SHP77 (cell line): Measurements from ENCODE around the gene ASPG.
"Not testable (repeated sequence)": the region's sequence is repeated elsewhere in the genome, so short reads cannot be mapped to it uniquely, and the experiment has no call there.

Experiments used
- DNase-seq, 2 experiments: peaks; one replicate each; lab custom pipeline; 2025; lab: John Stamatoyannopoulos, UW

The ASPG gene

DNA sequence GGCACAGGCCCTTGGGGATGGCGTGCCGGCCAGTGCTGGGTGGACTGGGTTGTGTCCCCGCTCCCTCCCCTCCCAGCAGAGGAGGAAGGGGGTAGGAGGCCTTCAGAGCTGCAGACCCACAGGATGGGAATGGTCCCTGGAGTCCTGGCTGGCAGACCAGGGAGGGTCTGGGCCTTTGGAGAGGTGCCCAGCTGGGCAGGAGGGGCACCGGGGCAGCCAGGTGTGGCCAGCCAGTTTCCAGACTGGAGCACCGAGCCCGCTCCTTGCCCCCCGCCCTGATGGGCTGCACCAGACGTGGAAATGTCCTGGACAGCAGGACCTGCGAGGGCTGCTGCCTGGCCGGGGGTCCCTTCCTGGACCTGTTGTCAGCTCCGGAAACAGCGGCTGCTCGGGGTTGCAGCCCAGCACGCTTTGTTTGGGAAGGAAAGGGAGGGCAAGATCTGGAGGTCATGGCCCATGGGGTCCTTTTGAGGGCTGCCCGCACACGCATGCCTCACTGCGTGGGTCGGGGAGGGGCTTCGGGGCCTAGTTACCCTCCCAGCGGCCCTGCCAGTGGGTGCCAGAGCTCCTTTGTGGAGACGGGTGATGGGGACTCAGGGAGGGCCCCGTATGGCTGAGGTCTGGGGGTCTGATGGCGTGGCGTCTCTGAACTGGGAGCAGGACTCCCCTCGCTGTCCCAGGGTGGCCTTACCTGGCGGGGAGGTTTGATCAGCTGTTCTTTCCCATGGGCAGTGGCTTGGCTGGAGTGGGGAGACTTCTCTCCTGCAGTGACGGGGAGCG lies 62.0 kb downstream of the ASPG start:
- no peak for DNase-seq

DNA sequence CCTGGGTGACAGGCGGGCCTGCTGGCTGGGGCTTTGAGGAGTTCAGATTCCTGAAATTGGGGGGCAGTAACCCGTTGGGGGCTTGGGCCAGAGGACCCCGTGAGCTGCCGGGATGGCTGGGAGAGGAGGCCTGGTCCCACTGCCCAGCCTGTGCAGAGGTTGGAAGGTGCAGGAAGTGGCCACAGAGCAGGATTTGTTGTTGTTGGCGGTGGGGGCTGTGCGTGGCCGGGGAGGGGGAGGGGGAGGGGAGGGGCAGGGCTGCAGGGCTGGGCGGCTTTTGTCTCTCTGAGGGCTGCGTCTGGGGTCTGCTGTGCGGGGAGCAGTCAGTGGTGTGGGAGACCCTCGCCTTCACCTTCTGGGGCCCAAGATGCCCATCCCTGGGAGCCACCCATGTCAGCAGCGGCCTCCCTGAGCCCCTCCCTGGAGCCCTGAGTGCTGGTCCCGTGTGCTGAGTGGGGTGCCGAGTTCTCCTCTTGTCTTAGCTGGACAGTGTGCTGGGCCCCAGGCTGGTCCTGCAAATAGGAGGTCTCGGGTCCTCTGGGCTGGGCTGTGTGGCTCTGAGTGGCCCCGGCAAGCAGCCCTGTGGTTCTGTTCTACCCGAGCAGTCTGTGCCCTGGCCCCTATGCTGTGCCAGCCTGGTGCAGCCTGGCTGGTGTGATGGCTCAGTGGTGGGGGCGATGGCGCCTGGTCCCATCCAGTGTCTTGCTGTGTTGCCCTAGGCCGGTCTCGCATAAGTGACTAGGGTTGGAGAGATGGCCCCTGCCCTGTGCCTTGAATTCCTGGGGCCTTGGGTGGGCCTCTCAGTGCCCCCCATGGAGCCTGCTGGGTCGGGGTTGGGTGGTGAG lies 63.2 kb downstream of the ASPG start:
- DNase-seq = no peak

DNA sequence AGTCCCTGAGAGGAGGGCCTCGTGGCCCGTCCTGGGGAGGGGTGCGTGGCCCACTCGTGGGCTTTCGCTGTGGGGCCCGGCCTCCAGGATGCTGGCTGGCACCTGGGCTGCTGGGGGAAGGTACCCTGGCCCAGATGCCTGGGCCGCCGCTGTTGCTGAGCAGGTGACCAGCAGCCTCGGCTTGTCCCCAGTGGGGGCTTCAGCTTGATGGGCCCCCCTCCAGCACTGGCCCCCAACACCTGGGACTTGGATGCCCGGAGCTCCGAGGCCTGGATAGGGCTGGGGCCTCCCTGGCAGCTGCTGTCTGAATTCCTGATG lies 63.7 kb downstream of the ASPG start:
- no peak for DNase-seq

DNA sequence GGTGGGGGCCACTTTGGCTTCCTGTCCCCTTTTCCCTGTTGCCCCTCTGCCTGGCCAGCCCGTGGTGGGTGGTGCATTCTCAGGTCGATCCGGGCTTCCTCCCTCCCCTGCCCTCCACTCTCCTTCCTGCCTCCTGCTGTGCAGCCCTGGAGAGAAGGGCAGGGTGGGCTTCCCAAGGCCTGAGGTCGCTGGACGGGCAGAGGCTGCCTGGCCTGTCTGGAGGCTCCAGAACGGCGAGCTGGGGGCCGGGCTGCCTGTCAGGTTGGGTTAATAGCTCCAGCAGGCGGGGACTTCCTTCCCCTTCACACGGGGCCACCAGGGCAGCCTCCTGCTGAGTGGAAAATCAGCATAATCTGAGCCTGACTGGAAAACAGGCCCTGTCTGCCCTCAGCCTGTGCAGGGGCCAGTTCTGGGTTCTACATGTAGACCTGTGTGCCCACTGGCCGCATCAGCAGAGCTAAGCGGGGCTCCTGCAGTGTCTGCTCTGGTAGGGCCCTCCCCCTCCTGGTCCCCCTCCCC lies 64.2 kb downstream of the ASPG start:
- no peak for DNase-seq

DNA sequence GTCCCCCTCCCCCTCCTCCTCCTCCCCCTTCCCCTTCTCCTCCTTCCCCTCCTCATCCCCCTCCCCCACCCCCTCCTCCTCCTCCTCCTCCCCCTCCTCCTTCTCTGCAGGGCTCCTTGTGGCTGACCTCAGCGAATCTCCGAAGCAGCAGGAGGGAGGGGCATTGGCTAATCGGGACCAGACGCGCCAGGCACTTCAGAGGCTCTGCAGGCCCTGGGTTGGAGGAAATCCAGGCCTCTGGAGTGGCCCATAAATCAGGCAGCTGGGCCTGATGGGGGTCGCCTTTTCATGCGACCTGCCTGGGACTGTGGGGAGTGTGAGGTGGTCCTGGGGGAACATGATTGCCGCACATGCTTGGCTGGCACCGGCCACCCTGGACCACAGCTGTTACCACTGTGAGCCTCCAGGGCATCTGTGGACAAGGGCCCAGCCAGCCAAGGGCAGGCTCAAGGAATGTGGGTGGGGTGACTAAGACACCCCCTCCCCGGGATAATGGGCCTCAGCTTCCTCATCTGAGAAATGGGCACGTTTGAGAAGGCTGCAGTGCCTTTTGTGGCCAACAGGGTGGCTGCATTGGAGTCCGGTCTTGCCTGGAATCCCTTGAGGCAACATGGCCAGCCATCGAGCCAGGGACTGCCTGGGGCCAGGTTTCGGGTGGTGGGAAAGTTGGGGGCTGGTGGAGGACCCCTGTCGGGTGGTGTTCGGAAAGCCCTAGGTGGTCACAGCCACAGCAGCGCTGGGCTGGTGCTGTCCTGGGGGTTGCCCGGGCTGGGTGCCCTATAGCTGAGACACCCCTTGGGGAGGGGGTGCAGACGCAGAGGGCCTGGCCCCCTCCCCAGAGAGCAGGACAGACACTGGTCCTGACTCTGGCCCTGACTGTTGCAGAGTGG lies 64.9 kb downstream of the ASPG start:
- DNase-seq = no peak

DNA sequence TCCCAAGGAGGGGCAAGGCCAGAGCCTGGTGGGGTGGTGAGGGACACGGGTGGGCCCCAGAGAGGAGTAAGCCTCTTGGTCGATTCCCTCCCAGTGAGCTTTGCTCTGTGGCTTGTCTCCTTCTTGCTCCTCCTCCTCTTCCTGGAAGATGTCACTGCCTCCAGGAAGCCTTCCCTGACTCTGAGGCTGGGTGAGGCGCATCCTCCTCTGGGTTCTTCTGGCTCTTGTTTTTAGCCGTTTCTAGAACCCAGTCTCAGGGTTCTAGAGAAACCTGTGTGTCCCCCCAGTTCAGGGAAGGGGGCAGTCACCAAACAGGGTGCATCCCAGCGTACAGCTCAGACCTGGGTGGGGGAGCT lies 65.5 kb downstream of the ASPG start:
- no peak for DNase-seq

DNA sequence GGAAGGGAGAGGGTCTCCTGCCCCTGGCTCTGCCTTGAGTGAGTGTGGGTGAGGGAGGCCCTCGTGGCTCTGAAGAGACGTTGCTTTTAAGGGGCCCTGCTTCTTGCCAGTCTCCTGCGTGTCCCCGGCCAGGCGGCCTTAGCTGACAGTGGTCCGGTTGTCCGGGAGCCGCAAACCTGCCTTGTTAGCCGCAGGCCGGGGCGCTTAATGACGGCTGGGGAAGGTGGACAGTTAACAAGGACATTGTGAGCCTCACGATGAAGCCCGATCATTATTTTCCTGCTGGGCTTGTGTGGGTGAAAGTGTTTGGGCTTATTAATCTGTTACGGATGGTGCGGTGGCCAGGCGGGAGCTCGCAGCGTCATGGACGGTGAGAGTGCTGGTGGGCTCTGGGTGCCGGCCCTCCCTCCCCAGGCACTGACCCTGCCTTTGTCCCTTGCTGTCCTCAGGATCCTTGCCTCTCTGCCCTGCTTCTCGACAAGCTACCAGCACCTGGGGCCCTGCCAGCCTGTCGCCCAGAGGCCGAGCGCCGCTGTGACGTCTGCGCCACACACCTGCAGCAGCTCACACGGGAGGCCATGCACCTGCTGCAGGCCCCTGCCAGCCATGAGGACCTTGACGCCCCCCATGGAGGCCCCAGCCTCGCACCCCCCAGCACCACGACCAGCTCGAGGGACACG lies 66.2 kb downstream of the ASPG start:
- no peak for DNase-seq

DNA sequence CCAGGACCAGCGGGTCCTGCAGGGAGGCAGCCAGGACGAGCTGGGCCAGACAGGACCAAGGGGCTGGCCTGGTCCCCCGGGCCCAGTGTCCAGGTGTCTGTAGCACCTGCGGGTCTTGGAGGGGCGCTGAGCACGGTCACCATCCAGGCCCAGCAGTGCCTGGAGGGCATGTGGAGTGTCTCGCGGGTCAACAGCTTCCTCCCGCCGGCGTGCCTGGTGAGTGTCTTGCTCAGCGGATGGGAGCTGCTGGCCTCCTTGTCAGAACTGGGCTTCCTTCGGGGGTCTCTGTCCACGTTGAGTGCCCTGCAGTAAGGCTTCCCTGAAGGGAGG lies 66.7 kb downstream of the ASPG start:
- no peak for DNase-seq

DNA sequence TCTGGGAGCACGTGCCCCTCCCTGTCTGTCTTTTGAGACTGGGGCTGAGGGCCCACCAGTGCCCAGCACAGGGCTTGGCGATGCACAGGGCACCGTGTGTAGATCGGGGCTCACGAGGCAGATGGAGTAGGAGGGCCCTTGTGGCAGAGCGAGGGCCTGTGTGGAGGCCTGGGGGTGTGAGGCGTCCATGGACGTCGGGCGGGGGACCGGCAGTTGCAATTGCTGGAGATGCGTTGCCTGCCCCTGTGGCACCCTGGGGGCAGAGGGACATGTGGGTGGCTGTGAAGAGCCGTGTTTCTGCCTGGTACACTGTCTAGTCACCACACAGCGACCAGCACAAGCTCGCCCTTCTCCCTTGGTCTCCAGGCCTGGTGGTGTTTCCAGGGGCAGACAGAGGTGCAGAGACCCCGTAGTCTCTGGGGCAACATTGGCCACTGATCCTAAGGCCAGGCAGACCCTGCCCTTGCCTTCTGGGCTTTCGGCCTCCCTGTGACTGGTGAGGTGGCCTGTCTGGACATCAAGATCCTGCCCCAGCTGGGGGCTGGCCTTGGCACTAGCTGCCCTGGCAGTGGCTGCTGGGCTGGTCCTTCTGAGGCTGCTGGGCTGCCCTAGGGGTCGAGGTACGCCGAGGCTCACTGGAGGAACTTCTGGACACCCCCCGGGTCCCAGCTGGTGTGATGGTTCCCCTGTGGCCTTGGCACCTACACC lies 67.3 kb downstream of the ASPG start:
- DNase-seq = no peak

DNA sequence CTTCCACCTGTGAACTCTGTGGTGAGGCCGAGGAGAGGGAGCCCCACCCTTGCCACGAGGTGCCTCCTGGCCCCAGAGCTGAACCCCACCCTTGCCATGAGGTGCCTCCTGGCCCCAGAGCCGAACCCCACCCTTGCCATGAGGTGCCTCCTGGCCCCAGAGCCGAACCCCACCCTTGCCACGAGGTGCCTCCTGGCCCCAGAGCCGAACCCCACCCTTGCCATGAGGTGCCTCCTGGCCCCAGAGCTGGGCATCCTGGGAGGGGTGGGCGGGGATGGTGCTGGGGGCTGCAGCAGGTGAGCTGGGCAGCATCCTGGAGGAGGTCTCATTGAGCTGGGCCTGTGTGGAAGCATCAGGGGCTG lies 67.9 kb downstream of the ASPG start:
- not testable (repeated sequence) for DNase-seq

DNA sequence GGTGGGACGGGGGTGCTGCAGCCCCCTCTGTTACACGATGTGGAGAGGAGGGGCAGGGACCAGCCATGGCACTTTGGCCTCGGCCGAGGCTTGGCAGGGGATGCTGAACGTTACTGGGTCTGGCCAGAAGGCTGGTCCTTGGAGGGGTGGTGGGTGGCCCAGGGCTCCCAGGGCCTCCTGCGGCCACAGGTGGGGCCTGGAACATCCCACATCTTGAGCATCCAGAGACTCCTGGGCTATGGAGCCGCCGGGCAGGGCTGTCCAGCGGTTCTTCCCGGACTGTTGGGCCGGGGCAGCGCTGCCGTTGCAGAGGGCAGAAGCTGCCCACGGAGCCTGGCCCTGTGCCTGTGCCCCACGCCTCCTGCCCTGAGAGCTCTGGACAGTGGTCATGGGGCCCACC lies 68.7 kb downstream of the ASPG start:
- DNase-seq = no peak

DNA sequence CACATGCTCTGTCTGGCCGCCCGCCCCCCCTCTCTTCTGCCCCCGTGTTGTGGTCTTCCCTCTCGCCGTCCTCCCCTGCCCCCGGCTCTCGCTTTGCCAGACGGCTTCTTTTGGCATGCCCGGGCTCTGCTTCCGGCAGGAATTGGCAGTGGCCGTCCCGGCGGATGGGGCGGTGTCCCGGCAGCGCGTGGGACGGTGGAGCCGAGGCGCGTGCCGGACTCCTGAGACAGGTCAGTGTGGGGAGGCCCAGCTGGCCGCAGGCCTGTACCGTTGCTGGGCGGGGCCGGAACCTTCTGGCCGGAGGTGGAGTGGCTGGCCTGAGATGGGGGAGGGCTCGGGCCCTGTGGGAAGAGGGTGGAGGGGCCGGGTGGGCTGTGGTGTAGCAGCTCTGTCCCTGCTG lies 70.0 kb downstream of the ASPG start:
- no peak for DNase-seq

DNA sequence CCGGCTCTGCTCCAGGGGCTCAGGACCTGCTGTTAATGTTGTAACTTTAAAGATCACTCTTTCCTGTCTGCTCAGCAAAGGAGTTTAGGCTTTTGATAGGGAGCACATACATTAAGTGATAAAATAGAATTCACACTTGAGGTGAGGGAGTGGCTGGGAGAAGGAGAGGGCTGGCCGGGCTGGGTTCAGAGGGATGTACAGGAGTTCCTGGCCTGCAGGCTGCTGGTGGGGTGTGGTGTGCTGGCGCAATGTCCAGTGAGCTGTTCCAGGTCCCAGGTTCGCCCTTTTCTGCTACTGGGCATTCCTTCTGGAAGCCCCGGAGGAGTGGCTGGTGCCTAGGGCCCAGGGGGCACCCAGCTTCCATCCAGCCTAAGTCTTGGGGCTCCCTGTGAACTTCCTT lies 70.6 kb downstream of the ASPG start:
- DNase-seq = no peak

DNA sequence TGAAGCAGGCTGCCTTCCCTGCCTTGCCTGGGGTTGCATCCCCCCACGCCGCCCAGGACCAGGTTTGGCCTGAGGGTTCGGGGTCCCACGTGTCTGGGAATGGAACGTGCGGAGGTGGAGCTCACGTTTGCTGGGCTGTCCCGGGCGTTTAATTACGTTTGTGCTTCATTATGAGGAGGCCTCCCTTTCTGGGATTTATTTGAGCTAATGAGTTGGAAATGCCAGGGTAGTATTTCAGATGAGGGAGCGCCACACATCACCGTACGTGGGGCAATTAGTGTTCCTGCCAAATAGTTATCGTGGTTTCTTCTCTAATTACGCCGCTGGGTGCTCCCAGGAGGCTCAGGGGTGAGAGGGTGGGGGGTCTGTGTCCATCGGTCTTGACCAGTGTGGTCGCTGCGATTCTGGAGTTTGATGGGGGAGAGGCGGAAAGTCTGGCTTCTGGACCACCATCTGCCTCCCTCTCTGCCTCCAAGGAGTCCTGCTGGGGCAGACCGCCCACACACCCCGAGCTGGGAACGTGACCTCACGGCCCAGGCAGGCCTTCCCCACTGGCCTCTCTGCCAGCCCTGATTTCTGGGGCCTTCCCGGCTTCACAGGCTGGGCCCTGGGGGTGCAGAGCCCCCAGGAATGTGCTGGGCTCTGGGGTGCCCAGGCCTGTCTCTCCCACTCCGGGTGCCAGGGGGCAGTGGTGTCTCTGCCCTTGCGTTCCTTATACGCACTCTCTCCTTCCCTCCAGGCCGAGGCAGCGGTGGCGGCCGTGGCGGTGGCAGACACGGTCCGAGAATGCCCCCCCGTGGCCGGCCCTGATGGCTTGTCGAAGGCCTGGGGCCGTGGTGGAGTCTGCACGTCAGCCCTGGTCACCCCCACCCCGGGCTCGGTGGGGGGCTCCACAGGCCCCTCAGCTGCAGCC lies 71.8 kb downstream of the ASPG start:
- DNase-seq = no peak

DNA sequence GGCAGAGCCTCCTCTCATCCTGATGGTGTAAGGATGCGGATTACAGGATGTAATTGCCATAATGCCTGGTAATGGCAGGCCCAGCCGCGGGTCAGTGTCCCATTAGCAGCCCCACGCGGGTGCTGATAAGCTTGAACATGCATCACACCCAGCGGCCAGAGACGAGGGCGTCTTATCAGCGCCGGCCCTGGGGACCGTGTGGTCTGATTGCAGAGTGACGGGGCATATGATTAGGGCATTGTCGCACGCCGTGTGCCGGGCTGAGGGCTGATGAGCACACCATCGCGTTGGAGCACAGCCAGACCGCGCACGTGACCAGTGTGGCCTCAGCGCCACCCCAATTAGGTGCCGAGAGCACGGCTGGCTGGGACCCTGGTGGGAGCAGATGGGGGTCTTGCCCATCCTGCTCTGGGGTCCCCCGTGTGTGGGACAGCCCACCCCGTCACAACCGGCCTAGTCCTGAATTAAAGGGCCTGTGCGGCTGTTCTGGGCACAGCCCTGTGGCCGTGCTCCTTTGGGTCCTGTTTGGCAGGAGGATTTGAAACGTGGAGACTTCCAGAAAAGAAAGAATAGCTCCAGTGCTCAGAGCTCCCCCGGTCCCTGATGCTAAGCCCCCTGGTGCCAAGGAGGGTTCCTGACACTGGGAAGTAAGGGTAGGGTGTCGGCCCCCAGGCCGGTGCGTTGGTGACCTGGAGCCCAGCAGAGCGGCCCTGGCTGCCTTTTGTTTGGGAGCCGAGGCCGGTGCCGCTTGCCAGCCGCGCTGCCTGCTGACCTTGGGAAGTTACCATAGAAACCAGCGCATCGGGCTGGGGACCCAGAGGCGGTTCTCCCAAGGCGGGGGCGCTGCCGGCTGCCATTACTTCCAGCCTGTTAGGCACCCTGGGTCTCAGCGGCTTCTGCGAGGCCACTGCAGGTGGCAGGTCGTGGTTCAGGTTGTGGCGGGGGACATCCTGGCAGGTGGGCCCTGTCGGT lies 73.6 kb downstream of the ASPG start:
- DNase-seq = no peak

DNA sequence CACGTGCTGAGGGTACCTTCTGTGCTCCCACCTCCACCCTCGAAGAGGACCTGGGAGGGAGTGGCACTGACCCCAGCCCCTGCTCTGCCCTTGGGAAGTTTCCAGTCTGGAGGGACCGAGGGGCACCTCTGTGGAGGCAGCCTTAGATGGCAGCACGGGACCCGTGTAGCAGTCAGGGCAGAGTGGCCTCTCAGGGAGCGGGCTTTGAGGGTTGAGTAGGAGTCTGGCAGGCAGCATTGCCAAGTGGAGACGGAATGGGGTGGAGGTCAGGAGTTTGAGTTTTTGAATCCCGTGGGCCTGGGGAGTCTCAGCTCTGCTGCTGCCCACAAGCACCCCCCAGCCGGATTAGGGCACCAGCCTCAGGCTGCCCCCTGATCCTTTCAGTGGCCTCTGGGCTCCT lies 74.5 kb downstream of the ASPG start:
- DNase-seq = no peak

DNA sequence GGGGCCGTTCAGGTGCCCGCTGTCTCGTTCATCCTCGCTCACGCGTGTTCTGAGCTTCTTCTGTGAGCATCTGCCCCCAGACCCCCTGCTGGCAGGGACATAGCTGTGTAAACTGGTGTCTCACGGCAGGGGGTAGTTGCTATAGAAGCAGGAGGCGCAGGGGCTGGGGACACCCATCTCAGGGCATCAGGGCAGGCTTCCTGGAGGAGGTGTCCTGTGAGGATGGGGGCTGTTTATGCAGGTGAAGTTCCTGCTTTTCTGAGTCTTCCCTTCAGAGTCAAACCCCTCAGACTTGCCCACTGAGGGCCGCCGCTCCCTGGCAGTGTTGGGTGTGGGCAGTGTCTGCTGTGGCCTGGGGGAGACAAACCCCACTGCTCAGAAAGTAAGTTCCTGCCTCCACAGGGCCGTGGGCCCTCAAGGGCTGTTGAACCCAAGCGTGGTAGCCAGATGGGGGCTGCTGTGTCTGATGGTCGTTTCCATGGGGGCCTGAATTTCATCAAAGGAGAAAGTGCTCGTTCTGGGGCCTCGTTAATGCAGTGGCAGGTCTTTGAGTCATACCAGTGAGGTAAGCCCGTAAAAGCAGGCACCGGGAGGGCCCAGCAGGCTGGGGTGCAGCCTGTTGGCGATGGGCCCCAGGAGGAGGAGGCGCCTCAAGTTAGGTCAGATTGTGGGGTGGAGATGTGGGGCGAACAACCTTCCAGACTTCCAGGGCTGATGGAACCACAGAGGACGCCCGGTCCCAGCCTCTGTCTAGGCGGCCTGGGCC lies 76.3 kb downstream of the ASPG start:
- no peak for DNase-seq

DNA sequence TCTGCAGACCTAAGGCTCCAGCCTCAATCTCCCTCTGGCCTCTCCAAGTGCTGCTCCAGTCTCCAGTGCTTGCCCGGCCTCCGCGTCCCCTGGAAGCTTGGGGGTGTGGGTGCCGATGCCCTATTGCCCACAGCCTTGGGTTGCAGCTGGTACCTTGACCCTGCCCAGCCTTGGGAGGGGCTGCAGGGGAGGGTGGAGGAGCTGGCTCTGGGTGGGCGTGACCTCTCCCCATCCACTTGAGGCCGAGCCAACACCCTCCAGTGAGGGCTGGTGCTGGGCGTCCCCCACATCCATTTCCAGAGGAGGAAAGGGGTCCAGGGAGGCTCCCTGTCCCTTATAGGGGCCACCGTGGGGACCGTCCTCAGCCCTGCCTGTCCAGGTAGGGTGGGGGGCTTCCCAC lies 77.0 kb downstream of the ASPG start:
- DNase-seq = no peak
